Right lobe of liver (tissue), 6 donors: ENCODE data around the gene RELN. TPM values are rescaled to one million over a fixed set of nuclear protein-coding genes. Genes with fewer than 3 reads are reported as not detected.

ENCODE experiments used
- ATAC-seq, 4 donors: fragments of 200-7000 bp; cut with Tn5 transposase; one replicate each; pipeline ENCODE4 v1.9.1; 2020; ENCODE audit warnings: mild to moderate bottlenecking in 4 of 4, moderate library complexity in 4 of 4
- DNase-seq, 3 donors: peaks; one replicate each; pipeline ENCODE4 v3.0.0-alpha.2; 2020
- H3K27ac ChIP-seq, 3 donors: fragments of 200-600 bp; one replicate each; pipeline ENCODE4 v1.8.0; 2022
- H3K27me3 ChIP-seq, 2 donors: fragments of 200-600 bp; one replicate each; pipeline ENCODE4 v1.8.0; 2022
- H3K36me3 ChIP-seq, 4 donors: fragments of 200-600 bp; sonication (generic) in 1 of 4; one replicate each; pipeline versions ENCODE4 v1.5.1 to v1.8.0; 2017 to 2022; ENCODE audit warnings: control low read depth in 1 of 4
- H3K4me1 ChIP-seq, 4 donors: fragments of 200-600 bp; sonication (generic) in 1 of 4; one replicate each; pipeline versions ENCODE4 v1.5.1 to v1.8.0; 2017 to 2022; ENCODE audit warnings: control low read depth in 1 of 4
- H3K4me3 ChIP-seq, 3 donors: fragments of 200-600 bp; one replicate each; pipeline ENCODE4 v1.8.0; 2022
- H3K9me3 ChIP-seq, 4 donors: fragments of 200-600 bp; sonication (generic) in 1 of 4; one replicate each; pipeline versions ENCODE4 v1.5.1 to v1.8.0; 2017 to 2022; ENCODE audit warnings: control low read depth in 1 of 4
- POLR2A ChIP-seq: fragments of 450-650 bp; IDR thresholded peaks from one replicate; pipeline ENCODE4 v1.6.1; 2017; ENCODE audit warnings: antibody characterized with exemption, mild to moderate bottlenecking
- WGBS: methylation state at CpG from one replicate; pipeline ENCODE4 v1.1.6; 2018; ENCODE audit warnings: low coverage, low lambda C conversion rate; ENCODE audit not compliant: insufficient coverage; ENCODE audit errors: missing lambda C conversion rate; 5-methylcytosine and 5-hydroxymethylcytosine counted together
- intact Hi-C, 2 donors: fragments of 100-400 bp; cut with DNase I; formaldehyde crosslinking; loops; one replicate each; pipeline versions ENCODE4 v1.11.2 to v1.14.1; 2022
- total RNA-seq, 6 experiments: library from RNA; depleted of rRNA in 2 of 6; stranded (reverse); fragments of >200 nt in 2 of 6; fragmentation: NEBNext Ultra II Directional in 3 of 6; extraction: Animal tissue kit (Norgen Biotek cat#: 25700) in 3 of 6; gene quantifications; one replicate each; pipeline versions ENCODE4 v1.1.0 to v1.2.4, GENCODE V29; 2016 to 2023
- TF ChIP-seq, protein P1 (sequence below), 4 donors: fragments of 200-600 bp in 3 of 4; fragments of 450-650 bp in 1 of 4; IDR thresholded peaks; one replicate each; pipeline versions ENCODE4 v1.5.1 to v1.8.0; 2016 to 2022; ENCODE audit warnings: antibody characterized with exemption in 4 of 4, mild to moderate bottlenecking in 2 of 4
- donor health status: DM: no; HTN: yes; CAD: no.
- donor health status: DM: no; HTN: no; CAD: no.
- donor health status: DM: no; HTN: no; CAD: no.
- donor health status: DM: no; HTN: yes; CAD: no.
- donor health status: DM: no; HTN: yes; CAD: no.

RELN gene
- total RNA-seq, 6 experiments from 2014 or later, result 11.9 to 35.7 (median 18.9) TPM

DNA sequence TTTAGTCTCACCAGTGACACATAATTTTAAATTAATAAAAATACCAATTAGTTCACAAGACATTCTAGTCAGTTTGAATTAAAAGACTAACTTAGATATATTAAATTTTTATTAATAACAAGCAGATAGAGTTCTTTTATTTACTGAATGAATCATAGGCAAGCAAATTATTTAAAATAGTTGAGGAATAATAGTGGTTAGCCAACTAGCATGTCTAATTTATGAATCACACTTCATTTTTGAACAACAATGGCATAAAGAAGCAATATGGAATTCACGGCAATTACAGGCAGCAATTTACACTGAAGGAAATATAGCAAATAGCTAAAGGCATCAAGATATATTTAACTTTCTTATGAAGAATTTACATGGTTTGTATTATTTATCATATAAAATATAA is 356.5 kb downstream of the RELN start:
- intact Hi-C loops, result no loop called here
- ATAC-seq (no peak), DNase-seq (no peak)
- no peaks in the 10 kb centered on the region for H3K36me3 ChIP-seq
- no peak overlapping the region for H3K27ac ChIP-seq
- H3K9me3 ChIP-seq, result no peaks in the 10 kb centered on the region
- H3K4me3 ChIP-seq, result no peak overlapping the region
- WGBS, result 94% methylated on average over 1 of the region's 1 CpG
- H3K27me3 ChIP-seq, result no peaks in the 10 kb centered on the region
- H3K4me1 ChIP-seq, result no peaks in the 10 kb centered on the region
- TF ChIP-seq POLR2A, result no peak
- TF ChIP-seq, protein P1, sequence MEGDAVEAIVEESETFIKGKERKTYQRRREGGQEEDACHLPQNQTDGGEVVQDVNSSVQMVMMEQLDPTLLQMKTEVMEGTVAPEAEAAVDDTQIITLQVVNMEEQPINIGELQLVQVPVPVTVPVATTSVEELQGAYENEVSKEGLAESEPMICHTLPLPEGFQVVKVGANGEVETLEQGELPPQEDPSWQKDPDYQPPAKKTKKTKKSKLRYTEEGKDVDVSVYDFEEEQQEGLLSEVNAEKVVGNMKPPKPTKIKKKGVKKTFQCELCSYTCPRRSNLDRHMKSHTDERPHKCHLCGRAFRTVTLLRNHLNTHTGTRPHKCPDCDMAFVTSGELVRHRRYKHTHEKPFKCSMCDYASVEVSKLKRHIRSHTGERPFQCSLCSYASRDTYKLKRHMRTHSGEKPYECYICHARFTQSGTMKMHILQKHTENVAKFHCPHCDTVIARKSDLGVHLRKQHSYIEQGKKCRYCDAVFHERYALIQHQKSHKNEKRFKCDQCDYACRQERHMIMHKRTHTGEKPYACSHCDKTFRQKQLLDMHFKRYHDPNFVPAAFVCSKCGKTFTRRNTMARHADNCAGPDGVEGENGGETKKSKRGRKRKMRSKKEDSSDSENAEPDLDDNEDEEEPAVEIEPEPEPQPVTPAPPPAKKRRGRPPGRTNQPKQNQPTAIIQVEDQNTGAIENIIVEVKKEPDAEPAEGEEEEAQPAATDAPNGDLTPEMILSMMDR (IDR thresholded peaks at IDR 0.05), result no peak

- no peak overlapping the region for H3K27ac ChIP-seq
- ATAC-seq (no peak), DNase-seq (no peak)
- intact Hi-C loops, result no loop called here
- no peaks in the 10 kb centered on the region for H3K36me3 ChIP-seq
- WGBS, result 51% methylated on average over 5 of the region's 5 CpGs
- no peaks in the 10 kb centered on the region for H3K9me3 ChIP-seq
- H3K4me3 ChIP-seq, result no peak overlapping the region
- no peak for TF ChIP-seq POLR2A
- TF ChIP-seq, protein P1 (IDR thresholded peaks at IDR 0.05), result no peak
- no peaks in the 10 kb centered on the region for H3K27me3 ChIP-seq
- no peaks in the 10 kb centered on the region for H3K4me1 ChIP-seq
Measured at GRCh38 chr7:103632005-103632639, 357.3 kb downstream of the RELN start.

DNA sequence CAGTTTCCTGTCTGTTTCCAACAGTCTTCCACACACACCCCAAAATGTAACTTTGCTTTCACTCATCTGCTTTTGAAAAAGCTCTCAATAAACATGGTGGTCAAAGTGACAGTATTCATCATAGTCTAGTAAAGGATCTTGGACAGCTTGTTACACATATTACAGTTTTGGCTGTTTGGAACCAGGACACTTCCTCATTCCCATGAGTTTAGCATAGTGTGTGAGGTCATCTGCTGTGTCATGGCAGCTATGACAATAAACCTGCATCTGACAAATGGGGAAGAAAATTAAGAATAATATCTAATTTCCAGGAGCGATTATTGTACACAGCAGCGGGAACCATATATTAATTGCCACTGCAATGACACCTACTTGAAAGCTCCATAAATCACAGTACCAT is 359.1 kb downstream of the RELN start:
- ATAC-seq, result peak in 1 of 4 donors; percentile 25
- TF ChIP-seq, protein P1 (IDR thresholded peaks at IDR 0.05), result no peak
- TF ChIP-seq POLR2A, result no peak
- intact Hi-C loops, result no loop called here
- no peak overlapping the region for H3K4me3 ChIP-seq
- H3K27me3 ChIP-seq, result no peaks in the 10 kb centered on the region
- H3K4me1 ChIP-seq, result no peaks in the 10 kb centered on the region
- H3K27ac ChIP-seq, result no peak overlapping the region
- no peaks in the 10 kb centered on the region for H3K9me3 ChIP-seq
- WGBS, result 83% methylated on average over 2 of the region's 2 CpGs
- no peak for DNase-seq
- H3K36me3 ChIP-seq, result no peaks in the 10 kb centered on the region

DNA sequence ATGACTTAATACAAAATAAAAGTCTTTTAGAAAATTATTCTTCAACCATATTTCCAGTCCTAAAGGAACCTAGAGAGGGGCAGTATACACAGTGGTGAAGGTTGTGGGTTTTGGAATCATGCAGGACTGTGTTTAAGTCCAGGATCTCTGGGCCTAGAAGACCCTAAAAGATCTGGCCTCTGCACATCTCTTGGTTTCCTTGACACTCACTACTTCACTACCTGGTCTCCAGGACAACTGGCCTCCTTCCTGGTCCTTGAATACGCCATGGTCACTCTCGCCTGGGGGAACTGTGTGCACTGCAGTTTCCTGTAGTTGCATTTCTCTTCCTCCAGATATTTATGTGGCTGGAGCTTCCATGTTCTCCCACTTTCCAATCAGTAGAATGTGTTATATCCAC is 360.7 kb downstream of the RELN start:
- no peak for ATAC-seq
- H3K4me1 ChIP-seq, result no peaks in the 10 kb centered on the region
- H3K4me3 ChIP-seq, result no peak overlapping the region
- H3K36me3 ChIP-seq, result no peaks in the 10 kb centered on the region
- WGBS, result 89% methylated on average over 2 of the region's 2 CpGs
- TF ChIP-seq, protein P1 (IDR thresholded peaks at IDR 0.05), result no peak
- no peak for TF ChIP-seq POLR2A
- H3K9me3 ChIP-seq, result no peaks in the 10 kb centered on the region
- H3K27me3 ChIP-seq, result no peaks in the 10 kb centered on the region
- no peak for DNase-seq
- intact Hi-C loops, result no loop called here
- no peak overlapping the region for H3K27ac ChIP-seq
